Vagina (tissue), 2 donors: ENCODE data around the gene BAG1.

Experiments
- POLR2A ChIP-seq, 2 donors: fragments of 450-650 bp; IDR thresholded peaks; one replicate each; pipeline ENCODE4 v1.6.1; 2017; ENCODE audit warnings: antibody characterized with exemption in 2 of 2, mild to moderate bottlenecking in 2 of 2, moderate library complexity in 2 of 2
- POLR2AphosphoS5 ChIP-seq, 2 donors: sonication (generic); formaldehyde crosslinking; IDR thresholded peaks; one replicate each; pipeline ENCODE4 v1.9.0; 2017; ENCODE audit warnings: antibody characterized with exemption in 2 of 2, mild to moderate bottlenecking in 2 of 2, low read depth in 1 of 2; ENCODE audit not compliant: insufficient read depth in 1 of 2
- TF ChIP-seq, protein P1 (sequence below), 3 experiments: fragments of 450-650 bp in 2 of 3; fragments of 200-600 bp in 1 of 3; sonication (generic) in 1 of 3; IDR thresholded peaks; one replicate each; pipeline ENCODE4 v1.5.1; 2017 to 2019; ENCODE audit warnings: antibody characterized with exemption in 3 of 3, mild to moderate bottlenecking in 2 of 3, moderate library complexity in 2 of 3

- TF ChIP-seq, protein P1, sequence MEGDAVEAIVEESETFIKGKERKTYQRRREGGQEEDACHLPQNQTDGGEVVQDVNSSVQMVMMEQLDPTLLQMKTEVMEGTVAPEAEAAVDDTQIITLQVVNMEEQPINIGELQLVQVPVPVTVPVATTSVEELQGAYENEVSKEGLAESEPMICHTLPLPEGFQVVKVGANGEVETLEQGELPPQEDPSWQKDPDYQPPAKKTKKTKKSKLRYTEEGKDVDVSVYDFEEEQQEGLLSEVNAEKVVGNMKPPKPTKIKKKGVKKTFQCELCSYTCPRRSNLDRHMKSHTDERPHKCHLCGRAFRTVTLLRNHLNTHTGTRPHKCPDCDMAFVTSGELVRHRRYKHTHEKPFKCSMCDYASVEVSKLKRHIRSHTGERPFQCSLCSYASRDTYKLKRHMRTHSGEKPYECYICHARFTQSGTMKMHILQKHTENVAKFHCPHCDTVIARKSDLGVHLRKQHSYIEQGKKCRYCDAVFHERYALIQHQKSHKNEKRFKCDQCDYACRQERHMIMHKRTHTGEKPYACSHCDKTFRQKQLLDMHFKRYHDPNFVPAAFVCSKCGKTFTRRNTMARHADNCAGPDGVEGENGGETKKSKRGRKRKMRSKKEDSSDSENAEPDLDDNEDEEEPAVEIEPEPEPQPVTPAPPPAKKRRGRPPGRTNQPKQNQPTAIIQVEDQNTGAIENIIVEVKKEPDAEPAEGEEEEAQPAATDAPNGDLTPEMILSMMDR (IDR thresholded peaks at IDR 0.05) = no peak
- TF ChIP-seq POLR2A (IDR thresholded peaks at IDR 0.05) (no peak), POLR2AphosphoS5 (IDR thresholded peaks at IDR 0.05; ENCODE audit: insufficient read depth in 1 of 2, low read depth in 1 of 2) (no peak)
These were observed 42.5 kb downstream of the BAG1 start for GRCh38 chr9:33222031-33222430.
